ENCODE data around the gene SPOCK1. TPM values are rescaled to one million over a fixed set of nuclear protein-coding genes. Genes with fewer than 3 reads are reported as not detected.

SPOCK1 gene
- total and polyA plus RNA-seq, 2 of the 13 experiments (the other 11 are each of a cell fraction or from before 2014, with no cell fraction given) = 0.18 to 0.29 TPM

- Histone ChIP-seq H4K20me1 (ENCODE audit: insufficient read depth, low read length) (no peaks in the 10 kb centered on the region), H3K4me2 (ENCODE audit: low read depth, low read length) (no peak overlapping the region), H3K27ac (ENCODE audit: extremely low read length, insufficient read depth, low read length) (no peak overlapping the region), H3K4me1 (ENCODE audit: insufficient read depth, low read length) (no peaks in the 10 kb centered on the region), H3K27me3 (ENCODE audit: control insufficient read depth in 1 of 2, insufficient read depth in 2 of 2, low read length in 2 of 2) (no peaks in the 10 kb centered on the region), H3K79me2 (ENCODE audit: insufficient read depth, low read length) (no peaks in the 10 kb centered on the region), H3K36me3 (replicated peaks in 1 of 2; ENCODE audit: control insufficient read depth in 1 of 2, insufficient read depth in 2 of 2, low read length in 2 of 2) (no peaks in the 10 kb centered on the region), H3K9me3 (ENCODE audit: low read length) (no peaks in the 10 kb centered on the region), H3K4me3 (replicated peaks in 1 of 3; ENCODE audit: insufficient read depth in 1 of 3, low read depth in 2 of 3, low read length in 3 of 3) (no peak overlapping the region), H2AFZ (ENCODE audit: low read length) (no peak overlapping the region), H3K9ac (ENCODE audit: insufficient read depth, low read depth, low read length) (no peak overlapping the region)
- no peak for ATAC-seq
- CTCF ChIA-PET (ENCODE audit: low intra/inter-chr PET ratio, low total read pairs) = no interaction called here
- no TSS peak for BruUV-seq (replicated peaks)
- in situ Hi-C loops (cut with HindIII; ENCODE audit: extremely low pct_ligation_motif_present, low pct_unique_long_range_greater_than_20kb) = no loop called here
- no peak for FAIRE-seq
- WGBS (ENCODE audit: low lambda C conversion rate) = 40% methylated on average over 9 of the region's 9 CpGs
- POLR2A ChIA-PET = no interaction called here
- intact Hi-C loops (cut with micrococcal nuclease; ENCODE audit: unreplicated experiment) = no loop called here
- no peak for DNase-seq (ENCODE audit: low spot score)
- TF ChIP-seq ZNF326 (CRISPR knock-in tag; IDR thresholded peaks at IDR 0.05; ENCODE audit: borderline replicate concordance) = no peak
- no peak for TF ChIP-seq ZNF431 (CRISPR knock-in tag; IDR thresholded peaks at IDR 0.05; ENCODE audit: borderline replicate concordance, low read depth)
- no peak for TF ChIP-seq IRF1 (CRISPR knock-in tag; IDR thresholded peaks at IDR 0.05; ENCODE audit: low read depth)
- TF ChIP-seq NFAT5 (CRISPR knock-in tag; IDR thresholded peaks at IDR 0.05) = no peak
- TF ChIP-seq PRPF4 (IDR thresholded peaks at IDR 0.05; ENCODE audit: low read depth, low read length, poor library complexity, severe bottlenecking) = no peak
- no peak for TF ChIP-seq CTCF (CRISPR knock-in tag; IDR thresholded peaks at IDR 0.05)
- no peak for TF ChIP-seq SIN3A (IDR thresholded peaks at IDR 0.05; ENCODE audit: borderline replicate concordance, low read depth, low read length)
- no peak for TF ChIP-seq ZNF574 (CRISPR knock-in tag; IDR thresholded peaks at IDR 0.05)
- TF ChIP-seq NFE2L2 (IDR thresholded peaks at IDR 0.05; ENCODE audit: low read length) = no peak
- TF ChIP-seq ZFP62 (CRISPR knock-in tag; IDR thresholded peaks at IDR 0.05) = no peak
- no peak for TF ChIP-seq KDM3A (CRISPR knock-in tag; IDR thresholded peaks at IDR 0.05; ENCODE audit: low read depth)
- TF ChIP-seq GATAD2A (CRISPR knock-in tag; IDR thresholded peaks at IDR 0.05) = no peak
- no peak for TF ChIP-seq ZBTB33 (CRISPR knock-in tag; IDR thresholded peaks at IDR 0.05)
Measured at GRCh38 chr5:137328463-137328862, 170.7 kb downstream of the SPOCK1 start.
